GM19240 (cell line): ENCODE results near the gene GRAMD2B.

ENCODE experiments used
- DNase-seq: peaks from one replicate; pipeline ENCODE4 v3.0.0; 2011; ENCODE audit warnings: low spot score; ENCODE audit not compliant: insufficient read length

Gene GRAMD2B

DNA sequence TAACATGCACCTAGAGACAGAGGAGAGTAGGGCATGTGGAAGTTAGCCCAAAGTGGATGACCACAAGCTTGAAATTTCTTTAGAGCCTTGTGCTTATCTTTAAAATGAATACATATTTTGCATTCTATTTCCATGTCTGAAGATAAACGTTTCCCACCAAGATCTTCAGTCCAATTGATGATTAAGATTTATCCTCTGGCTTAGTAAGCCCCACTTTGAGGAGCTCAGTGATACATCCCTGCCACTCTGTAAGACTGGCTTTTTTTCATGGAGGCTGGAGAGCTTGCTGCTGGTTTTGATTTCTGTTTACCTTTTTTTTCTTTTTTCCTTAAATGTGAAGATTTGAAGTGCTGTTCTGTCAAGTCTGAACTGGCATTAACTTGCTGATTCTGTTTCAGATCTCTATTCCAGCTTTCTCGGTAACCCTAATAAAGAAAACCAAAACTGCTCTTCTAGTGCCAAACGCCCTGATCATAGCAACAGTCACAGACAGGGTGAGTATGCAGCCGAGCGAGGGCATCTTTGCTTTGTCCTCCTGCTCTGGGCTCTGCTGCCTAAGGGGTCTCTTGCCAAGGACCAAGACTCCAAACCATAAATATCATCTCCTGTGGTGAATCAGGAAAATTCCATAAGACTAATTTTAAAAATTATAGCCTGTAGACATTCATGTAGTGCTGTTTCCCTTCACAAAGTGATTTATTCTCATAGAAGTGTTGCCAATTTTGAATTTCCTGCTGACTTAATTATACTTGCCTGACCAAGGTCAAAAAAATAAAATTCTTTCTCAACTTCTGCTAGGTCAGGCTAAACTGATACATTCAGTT is 54.3 kb downstream of the GRAMD2B start:
- DNase-seq, result no peak

DNA sequence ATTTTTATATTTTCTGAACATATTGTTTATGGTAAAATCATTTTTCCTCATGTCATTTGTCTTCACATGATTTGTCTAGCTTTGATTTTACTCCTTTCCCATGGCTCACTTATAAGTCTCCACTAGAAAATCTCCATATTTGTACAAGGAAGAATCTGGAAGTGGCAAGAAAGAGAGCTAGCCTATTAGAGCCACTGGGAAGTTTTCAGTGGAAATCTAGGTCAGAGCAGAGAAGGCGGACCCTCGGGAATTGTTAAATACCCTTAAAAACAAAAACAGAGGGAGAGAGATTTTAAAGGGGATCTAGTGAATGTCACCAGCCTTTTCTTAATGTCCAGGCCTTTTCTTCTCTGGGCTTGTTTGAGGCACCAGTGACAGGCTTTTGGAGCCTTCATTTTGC is 56.6 kb downstream of the GRAMD2B start:
- DNase-seq, result no peak

DNA sequence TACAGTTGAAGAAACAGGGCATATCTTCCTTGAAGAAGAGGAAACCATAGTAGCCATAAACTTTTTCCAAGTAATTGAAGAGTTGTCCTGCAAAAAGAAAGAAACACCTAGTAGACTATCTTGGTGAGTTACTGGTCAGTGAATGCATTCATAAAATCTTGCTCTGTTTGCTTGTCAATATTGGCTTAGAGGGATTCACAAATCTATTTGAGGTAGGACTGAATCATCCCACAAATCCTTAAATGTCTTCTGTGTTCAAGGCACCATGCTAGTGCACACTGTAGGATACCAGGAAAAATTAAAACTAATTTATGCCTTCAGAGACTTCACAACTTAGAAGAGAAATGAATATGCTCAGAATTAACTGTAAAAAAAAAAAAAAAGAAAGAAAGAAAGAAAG is 57.6 kb downstream of the GRAMD2B start:
- no peak for DNase-seq

DNA sequence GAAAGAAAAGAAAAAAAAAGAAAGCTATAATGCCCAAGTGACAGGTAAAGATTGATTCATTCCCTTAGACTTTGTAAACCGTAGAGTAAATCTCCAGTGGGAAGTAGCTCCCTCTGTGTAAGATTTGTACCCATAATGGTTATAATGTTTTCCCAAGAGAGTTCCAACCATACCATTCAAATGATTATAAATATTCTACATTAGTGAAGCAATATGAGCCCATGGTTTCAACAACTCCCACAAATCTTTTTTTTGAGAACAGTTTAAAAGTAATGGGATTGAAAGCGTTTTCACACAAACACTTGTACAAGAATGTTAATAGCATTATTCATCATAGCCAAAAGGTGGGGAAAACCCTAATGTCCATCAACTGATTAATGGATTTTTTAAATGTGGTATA is 58.0 kb downstream of the GRAMD2B start:
- DNase-seq, result no peak

DNA sequence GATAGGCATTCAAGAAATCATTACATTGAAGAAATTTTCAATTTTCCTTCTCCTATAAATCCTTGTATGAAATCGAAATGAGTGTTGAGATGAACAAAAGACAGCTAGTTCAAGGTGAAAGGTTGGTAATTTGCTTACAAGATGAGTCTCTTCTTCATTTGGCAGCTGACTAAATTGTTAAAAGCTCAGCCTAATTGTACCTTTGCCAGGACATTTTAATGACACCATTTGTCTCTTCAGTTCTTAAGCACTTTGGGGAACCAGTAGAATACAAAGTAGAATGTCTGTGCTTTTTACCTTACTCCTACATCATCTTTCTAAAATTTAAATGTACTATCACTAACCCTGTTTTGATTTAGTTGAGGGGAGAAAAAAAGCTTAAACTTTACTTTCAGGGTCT is 59.4 kb downstream of the GRAMD2B start:
- no peak for DNase-seq

DNA sequence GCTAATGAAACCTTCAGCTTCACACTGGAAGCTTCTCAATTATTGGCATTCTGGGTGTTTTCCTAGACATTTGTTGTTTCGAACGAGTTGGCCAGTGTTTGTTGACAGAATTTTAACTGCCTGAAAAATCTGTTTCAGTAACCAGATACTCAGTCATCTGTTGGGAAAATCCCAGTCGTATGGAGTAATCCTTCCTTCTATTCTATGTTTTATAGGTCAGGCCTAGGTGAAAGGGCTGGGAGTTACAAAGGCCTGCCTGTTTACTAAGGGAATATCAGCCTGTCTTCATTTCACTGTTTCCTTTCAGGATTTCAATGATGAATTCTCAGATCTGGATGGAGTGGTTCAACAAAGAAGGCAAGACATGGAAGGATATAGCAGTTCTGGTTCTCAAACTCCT is 59.9 kb downstream of the GRAMD2B start:
- no peak for DNase-seq

DNA sequence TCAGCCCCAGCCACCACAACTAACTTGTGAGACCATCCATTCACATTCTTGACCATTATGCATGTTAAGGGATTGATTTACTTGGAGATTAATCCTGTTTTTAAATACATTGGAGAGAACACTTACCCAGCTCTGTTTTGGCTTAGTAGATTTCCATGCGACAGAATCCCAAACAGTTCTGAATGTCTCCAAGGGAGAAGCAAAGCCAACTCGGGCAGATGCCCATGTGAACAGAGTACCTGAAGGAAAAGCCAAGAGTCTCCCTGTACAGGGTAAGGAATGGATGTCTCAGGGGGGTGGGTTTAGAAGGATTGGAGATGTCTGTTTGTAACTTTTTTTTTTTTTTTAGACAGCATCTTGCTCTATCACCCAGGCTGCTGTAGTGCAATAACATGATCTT is 61.0 kb downstream of the GRAMD2B start:
- no peak for DNase-seq

DNA sequence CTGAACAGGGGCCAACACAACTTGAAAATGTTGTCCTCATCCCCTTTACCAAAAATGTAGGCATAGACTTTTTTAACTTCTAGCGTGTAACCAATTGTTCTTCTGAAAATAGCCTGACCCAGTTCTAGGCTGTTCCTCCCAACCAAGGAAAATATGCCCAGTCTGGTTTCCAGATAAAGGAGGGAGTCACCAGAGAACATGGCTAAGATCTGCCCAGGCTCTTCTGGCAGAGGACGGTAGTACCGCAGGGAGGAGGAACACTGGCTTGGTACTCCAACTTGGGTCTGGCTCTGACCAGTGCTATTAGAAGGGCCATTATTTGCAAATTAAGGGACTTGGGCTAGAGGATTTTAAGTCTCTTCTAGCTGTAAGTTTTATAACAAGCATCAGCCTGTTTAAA is 63.1 kb downstream of the GRAMD2B start:
- DNase-seq, result no peak

DNA sequence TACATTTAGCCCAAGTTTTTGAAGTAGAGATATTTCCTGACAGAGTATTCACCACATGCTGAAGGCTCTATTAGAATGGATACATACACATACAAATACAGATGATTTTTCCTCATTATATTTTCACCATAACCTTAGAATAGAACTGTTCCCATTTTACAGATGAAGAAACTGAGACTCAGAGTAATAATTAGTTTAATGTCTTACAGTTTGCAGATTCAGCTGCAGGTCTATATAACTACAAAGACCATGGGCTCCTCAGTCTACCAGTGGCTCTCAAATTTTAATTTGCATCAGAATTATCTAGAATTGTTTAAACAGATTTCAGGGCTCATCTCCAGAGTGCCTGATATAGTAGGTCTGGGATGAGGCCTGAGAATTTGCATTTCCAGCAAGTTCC is 64.4 kb downstream of the GRAMD2B start:
- no peak for DNase-seq

DNA sequence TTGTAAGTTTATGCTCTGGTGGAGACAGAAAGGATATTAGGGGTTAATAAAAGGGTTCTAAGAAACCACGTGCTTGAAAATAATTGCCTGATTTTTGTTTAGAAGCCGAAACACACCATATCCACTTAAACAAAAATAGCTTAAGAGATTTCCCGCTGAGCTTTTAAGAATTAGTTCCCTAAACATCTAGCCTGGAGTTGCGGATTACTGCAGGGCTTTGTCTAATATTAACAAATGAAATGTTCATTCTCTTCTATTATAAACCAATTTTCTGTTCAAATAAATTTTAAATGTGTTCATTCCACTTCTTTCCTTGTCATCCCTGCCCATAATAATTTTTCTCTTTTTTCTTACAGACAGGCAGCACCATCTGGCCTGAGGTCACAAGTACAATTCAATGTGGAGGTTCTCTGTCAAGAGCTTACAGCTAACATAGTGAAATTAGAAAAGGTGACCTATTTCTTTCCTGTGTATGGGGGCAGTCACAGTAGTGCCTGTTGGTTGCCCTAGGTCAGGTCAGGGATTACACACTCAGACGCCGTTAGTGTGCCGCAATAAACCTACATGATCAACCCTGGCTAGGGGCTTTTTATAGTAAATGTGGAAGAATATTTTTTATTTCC is 65.3 kb downstream of the GRAMD2B start:
- DNase-seq, result no peak

DNA sequence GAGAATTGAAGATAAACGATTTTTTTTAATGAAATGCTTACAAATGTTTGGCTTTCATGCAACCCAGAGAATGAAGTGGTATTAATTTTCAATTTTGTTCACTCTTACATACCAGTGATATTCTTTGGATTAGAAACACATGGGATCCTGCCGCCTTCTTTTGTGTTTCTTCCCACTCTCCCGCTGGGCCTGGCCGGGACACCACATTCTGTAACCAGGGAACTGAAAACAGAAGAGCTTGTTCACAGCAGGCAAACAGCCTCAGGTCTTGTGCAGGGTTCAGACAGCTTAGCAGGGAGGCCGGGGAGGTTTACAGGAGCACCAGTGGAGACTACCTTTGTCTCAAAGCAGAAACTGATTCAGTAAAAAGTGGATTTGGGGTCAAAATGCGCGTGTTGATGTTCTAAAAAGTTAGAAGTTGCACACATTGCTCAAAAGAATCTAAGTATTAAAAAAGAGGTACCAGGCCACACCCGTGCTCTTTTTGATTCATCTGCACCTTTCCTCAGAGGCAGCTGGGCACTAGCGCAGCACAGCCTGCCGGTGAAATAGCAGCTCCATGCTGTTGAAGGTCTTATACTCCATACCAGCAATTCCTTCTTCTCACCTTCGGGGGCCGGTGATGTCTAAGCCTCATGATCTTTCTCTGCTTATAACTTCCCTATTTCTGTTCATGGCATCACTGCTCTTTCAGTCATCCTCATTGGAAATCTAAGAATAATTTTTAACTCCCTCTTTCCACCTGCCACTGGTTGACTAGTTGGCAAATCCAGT is 67.1 kb downstream of the GRAMD2B start:
- DNase-seq, result no peak

DNA sequence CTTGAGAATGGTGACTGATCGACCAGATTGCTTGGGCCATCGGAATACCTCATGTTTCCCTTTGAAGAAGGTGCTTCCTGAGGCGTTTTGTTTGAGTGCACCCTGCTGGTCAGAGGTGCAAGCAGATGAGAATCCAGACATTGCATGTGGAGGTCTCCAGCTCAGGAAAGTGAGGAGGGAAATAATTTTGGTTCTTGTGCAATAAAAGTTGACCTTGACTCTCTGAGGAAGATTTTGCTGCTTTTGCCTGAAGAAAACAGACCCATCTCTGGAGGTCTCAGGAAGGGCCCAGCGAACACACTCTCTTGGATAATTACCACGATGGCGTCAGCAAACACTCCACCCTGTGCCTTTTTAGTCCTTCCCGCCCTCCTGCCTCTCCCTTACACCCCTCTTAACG is 69.7 kb downstream of the GRAMD2B start:
- no peak for DNase-seq

DNA sequence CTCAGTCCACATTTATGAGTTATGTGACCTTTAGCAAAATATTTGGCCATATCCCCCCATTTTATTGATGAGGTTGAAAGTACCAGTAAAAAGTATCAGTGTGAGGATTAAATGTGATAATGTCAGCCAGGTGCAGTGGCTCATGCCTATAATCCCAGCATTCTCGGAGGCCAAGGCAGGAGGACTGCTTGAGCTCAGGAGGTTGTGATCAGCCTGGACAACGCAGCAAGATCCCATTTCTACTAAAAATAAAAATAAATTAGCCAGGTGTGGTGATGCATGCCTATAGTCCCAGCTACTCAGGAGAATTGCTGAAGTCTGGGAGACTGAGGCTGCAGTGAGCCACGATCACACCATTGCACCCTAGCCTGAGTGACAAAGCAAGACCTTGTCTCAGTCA is 71.2 kb downstream of the GRAMD2B start:
- DNase-seq, result no peak

DNA sequence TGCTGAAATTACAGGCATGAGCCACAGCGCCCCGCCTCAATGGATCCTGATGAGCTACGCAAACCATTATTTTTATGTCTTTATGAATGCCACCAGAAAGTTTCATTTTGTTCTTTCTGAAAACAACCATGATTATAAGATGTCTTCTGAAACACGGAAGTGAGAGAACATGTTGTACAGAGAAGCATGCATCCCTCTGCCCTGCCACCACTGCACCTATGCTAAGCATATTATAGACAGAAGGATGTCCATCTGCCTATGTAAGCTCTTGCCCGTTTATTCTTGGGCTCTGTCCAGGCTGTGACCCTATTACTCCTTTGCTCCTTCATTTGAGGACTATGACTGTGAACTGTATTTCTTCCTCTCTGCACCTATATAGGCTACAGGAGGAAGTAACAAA is 74.3 kb downstream of the GRAMD2B start:
- DNase-seq, result no peak

DNA sequence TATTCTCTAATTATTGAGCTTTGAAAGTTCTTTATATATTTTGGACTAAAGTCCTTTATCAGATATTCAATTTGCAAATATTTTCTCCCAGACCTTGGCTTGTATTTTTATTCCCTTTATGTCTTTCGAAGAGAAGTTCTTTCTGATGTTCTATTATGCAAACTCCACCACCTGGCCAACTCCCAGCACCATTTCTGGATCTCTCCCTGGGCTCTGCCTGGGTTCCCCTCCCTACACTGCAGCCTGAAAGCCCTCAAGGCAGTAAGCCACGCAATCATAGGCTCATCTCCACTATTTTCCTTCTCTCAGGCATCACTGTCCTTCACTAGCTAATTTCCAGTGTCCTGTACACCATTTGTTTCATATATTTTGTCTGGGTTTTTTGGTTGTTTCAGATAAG is 76.1 kb downstream of the GRAMD2B start:
- no peak for DNase-seq

DNA sequence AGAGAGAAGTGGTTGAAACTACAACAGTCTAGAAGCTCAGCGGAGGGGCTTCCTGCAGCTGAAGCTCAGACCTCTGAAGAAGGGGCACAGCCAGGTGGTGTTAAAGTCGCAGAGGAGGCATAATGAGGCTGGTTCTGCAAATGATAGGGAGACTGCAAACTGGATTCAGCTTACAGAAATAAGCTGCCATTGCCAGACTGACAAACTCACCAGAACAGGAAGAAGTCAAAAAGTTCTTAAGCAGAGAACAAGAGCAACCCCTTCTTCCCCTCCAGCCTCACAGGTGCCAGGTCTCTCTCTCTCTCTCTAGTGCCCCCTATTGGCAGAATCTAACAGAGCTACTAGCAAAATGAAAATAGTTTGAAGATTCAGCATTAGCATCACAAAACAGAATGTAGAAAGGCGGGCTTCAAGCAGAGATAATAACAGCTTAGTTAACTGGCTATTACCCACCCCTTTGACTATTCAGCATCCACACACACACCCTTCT is 76.7 kb downstream of the GRAMD2B start:
- DNase-seq, result peak; percentile 2

DNA sequence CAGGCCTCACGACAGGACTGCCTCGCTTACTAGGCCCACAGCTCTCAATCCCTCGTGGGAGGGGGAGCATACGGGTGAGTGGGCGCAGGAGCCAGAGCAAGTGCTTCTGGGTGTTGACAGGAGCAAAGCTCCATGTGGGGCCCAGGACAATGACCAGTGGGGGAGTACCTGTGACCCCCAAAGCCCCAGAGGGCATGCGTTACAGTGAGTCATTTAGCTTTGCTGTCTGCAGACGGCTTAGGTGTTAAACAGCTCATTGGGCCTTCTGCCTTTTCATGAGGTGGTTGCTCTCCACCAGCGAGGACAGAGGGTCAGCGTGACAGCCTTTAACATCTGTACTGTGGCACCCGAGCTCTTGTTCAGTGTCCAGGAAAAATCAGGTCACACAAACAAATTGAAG is 78.2 kb downstream of the GRAMD2B start:
- no peak for DNase-seq

DNA sequence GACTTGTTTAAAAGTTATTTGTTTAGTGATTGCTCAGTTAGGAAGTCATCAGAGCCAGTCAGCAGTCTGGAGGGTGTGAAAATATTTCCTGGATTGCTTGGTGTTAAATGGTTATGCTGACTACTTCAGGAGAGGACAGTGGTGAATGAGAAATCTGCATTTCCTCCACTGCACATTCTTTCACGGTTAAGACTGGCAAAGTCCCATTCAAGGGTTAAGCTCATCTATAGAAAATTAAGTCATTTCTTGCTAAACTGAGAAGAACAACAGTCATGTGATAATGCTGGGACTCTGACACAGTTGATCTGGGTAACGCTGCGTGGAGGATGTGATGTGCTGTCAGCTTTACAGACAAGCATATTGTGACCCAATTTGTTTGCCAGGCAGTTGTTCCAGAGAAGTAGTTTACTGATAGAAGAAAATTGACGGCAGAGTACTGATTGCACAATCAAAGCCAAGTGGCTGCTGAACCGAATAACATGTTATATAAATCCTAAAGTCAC is 80.4 kb downstream of the GRAMD2B start:
- DNase-seq, result no peak

DNA sequence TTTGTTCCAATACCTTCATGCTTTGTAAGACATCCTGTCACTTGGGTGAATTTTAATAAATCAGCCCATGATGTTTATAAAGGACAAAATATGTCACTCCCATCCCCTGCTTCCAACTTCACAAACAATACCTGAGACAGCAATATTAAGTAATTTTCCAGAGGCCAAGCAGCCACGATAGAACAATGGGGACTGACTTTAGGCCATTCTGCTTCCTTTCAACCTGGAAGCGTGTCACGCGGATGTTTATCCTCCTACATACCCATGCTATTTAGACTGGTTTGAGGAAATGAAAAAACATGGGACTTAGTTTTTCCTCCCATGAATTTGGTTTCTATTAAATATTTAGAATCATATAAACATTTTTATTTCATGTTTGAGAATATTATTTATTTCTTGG is 82.9 kb downstream of the GRAMD2B start:
- no peak for DNase-seq

DNA sequence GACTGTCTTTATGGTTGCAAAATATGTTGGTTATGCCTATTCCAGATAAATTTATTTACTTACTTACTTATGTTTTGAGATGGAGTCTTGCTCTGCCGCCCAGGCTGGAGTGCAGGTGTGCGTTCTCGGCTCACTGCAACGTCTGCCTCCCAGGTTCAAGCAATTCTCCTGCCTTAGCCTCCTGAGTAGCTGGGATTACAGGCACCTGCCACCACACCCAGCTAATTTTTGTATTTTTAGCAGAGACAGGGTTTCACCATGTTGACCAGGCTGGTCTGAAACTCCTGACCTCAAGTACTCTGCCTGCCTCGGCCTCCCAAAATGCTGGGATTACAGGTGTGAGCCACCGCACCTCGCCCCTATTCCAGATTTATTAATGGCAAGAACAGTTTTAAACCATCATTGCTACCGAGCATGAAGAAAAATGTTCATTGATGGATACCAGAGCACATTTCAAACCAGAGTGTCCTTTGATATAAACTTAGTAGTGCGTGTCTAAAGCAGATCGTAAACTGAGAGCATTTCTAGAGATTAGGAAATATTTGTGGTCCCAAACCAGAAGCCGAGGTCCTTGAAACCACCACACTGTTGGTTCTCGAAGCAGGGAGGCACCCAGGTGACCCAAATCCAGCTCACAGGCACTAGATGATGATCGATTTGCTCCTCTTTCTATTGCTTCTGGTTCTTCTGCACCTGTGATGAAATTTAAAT is 85.2 kb downstream of the GRAMD2B start:
- no peak for DNase-seq

DNA sequence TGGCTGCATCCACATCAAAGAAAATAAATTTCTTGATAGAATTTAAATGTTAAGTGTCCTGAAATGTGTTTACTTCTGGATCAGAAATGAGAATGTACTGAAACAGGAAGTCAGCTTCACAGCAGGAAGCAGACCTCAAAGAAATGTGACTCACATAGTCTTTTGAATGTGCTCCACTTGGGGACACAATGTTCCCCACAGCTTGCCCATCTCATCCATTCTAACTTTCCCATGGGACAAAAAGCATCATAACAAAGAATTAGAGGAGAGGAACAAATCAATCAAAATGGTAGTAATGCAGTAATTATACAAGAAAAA is 85.7 kb downstream of the GRAMD2B start:
- DNase-seq, result no peak

DNA sequence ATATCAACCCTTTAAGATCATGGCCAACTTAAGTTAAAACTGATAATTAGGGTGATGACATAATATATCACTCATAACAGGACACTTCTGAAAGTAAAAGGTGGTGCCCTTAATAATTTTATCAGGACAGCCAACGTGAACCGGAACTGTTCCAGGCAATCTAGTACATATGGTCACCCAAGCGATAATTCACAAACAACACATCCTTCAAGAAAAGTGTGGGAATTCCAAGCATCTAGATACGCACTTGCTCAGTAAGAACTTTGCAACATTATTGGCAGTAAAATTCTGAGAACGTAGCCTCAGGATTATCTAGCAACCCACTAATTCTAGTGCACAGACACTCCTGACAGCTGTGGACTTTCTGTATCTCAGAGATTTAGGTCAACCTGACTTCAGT is 86.1 kb downstream of the GRAMD2B start:
- DNase-seq, result no peak
